GM10248 (cell line): ENCODE measurements around the gene ARHGAP26.

Source experiments
- CTCF ChIA-PET: fragments of 300-600 bp; sonication (Branson Sonifier 250); formaldehyde crosslinking; extraction: SDS; loops from one replicate; lab custom pipeline; 2021; ENCODE audit warnings: antibody characterized with exemption; lab: Yijun Ruan, JAX
- POLR2A ChIA-PET: fragments of 350-650 bp; sonication (Branson Sonifier 250); formaldehyde crosslinking; extraction: SDS; loops from one replicate; lab custom pipeline; 2020; ENCODE audit warnings: antibody characterized with exemption; lab: Yijun Ruan, JAX
- DNase-seq: peaks from one replicate; pipeline ENCODE4 v3.0.0; 2012; ENCODE audit errors: extremely low spot score
- CTCF ChIP-seq: IDR thresholded peaks from 2 replicates; pipeline ENCODE4 v1.5.1; 2012; ENCODE audit warnings: mild to moderate bottlenecking, low read depth; ENCODE audit errors: extremely low read depth, missing control alignments, control extremely low read depth

ARHGAP26 gene

DNA sequence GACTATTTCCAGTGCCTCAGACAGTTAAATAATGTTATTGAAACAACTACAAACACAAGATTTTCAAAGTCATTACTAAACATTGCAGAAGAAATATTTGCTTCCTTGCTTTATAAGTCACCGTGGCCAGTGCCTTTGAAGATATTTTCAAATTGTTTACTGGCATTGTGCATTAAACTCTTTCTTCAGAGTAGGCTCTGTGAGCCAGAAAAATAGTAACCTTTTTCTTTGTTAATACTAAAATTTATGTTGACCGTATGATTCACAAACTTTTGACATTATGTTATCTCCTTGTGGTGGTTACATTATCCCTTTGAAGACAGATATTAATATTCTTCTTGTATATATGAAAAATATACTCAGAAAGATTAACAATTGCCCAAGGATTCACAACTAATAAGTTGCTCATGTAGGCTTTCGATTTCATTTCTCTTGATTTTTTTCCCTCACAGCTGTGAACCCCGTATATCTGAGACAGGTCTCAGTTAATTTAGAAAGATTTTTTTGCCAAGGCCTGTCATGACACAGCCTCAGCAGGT lies 493.2 kb downstream of the ARHGAP26 start:
- CTCF ChIA-PET = interaction anchor here (1.0 to 1.6 kb wide), 2 partner anchors 17 to 36 kb away, joined by 3 read pairs; no protein-coding TSS in a partner anchor
- TF ChIP-seq CTCF = no peak
- POLR2A ChIA-PET = no interaction called here
- no peak for DNase-seq

DNA sequence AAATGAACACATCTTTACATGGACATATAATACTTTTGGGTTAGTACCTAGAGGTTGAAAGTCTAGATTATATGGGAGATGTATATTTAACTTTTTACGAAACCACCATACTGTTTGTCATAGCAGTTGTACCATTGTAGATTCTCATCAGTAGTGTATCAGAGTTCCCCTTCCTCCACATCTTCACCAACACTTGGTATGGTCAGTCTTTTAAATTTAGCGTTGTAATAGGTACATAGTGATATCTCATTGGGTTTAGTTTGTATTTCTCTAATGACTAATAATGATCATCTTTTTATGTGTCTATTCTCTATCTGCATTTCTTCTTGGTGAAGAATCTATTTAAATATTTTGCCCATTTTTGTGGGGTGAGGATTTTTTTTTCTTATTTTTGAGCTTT lies 495.8 kb downstream of the ARHGAP26 start:
- no peak for TF ChIP-seq CTCF
- ChIA-PET CTCF (interaction anchor here (2.5 kb wide), 1 partner anchor 17 kb away, joined by 9 read pairs; no protein-coding TSS in a partner anchor), POLR2A (no interaction called here)
- no peak for DNase-seq

DNA sequence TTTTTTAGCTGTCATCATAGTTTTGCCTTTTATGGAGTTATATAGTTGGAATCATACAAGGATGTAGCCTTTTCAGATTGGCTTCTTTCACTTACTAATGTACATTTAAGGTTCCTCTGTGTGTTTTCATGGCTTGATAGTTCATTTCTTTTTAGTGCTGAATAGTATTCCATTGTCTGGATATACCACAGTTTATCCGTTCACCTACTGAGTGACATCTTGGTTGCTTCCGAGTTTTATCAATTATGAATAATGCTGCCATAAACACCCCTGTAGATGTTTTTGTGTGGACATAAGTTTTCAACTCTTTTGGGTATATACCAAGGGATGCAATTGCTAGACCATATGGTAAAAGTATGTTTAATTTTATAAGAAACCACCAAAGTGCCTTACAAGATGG lies 497.0 kb downstream of the ARHGAP26 start:
- DNase-seq = no peak
- TF ChIP-seq CTCF = no peak
- CTCF ChIA-PET = no interaction called here
- POLR2A ChIA-PET = no interaction called here

GRCh38 chr5:143268388-143268787 lies 498.2 kb downstream of the ARHGAP26 start:
- TF ChIP-seq CTCF = no peak
- ChIA-PET CTCF (no interaction called here), POLR2A (no interaction called here)
- DNase-seq = no peak

DNA sequence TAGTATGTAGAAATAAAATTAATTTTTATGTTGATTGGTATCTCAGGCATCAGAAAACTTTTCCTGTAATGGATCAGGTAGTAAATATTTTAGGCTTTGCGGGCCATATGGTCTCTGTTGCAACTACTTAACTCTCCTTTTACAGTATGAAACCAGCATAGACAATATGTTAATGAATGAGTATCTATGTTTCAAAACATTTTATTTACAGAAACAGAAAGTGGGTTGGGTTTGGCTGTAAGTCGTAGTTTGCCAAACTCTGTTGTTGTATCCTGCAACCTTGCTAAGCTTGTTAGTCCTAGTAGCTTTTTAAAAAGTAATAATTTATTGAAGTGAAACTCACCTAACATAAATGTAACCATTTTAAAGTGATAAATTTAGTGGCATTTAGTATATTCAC lies 501.3 kb downstream of the ARHGAP26 start:
- no peak for DNase-seq
- ChIA-PET CTCF (no interaction called here), POLR2A (no interaction called here)
- no peak for TF ChIP-seq CTCF

GRCh38 chr5:143274952-143275351 lies 504.8 kb downstream of the ARHGAP26 start:
- CTCF ChIA-PET = interaction anchor here (1.9 kb wide), 1 partner anchor 8 kb away, joined by 5 read pairs; no protein-coding TSS in a partner anchor
- DNase-seq = no peak
- TF ChIP-seq CTCF = no peak
- POLR2A ChIA-PET = no interaction called here
